SK-N-SH (cell line): ENCODE data around the gene PCNX2. TPM values are rescaled to one million over a fixed set of nuclear protein-coding genes. Genes with fewer than 3 reads are reported as not detected.

ENCODE experiments used
- CTCF ChIA-PET: fragments of 300-600, 350-600 bp; formaldehyde crosslinking; extraction: SDS; loops from one replicate; lab custom pipeline; 2021; lab: Yijun Ruan, JAX
- POLR2A ChIA-PET: fragments of 350-600 bp; sonication (Branson Sonifier 250); formaldehyde crosslinking; extraction: SDS; loops from one replicate; lab custom pipeline; 2020; ENCODE audit warnings: antibody characterized with exemption, inconsistent platforms; lab: Yijun Ruan, JAX
- DNase-seq: peaks from one replicate; pipeline ENCODE4 v3.0.0; 2012
- H2AFZ ChIP-seq: fragments of 200-600 bp; sonication (generic); 2 replicates; pipeline ENCODE4 v1.8.1; 2016; ENCODE audit warnings: antibody characterized with exemption, mild to moderate bottlenecking, low read depth
- H3F3A ChIP-seq: fragments of 200-600 bp; sonication (generic); replicated peaks from 2 replicates; pipeline ENCODE3; 2016; ENCODE audit warnings: antibody characterized with exemption, mild to moderate bottlenecking; ENCODE audit not compliant: insufficient read depth
- H3K27ac ChIP-seq, 2 experiments: fragments of 200-500 bp in 1 of 2; fragments of 200-600 bp in 1 of 2; sonication (Bioruptor generic) in 1 of 2; sonication (generic), shearing (Covaris generic) in 1 of 2; 2 replicates each; pipeline versions ENCODE4 v1.5.1 to v1.6.1; 2014 to 2016; ENCODE audit warnings: low read depth in 2 of 2, inconsistent platforms in 1 of 2, low read length in 1 of 2, mild to moderate bottlenecking in 1 of 2, mixed read lengths in 1 of 2
- H3K27me3 ChIP-seq: fragments of 200-600 bp; sonication (generic), shearing (Covaris generic); 2 replicates; pipeline ENCODE4 v1.6.1; 2016; ENCODE audit warnings: mixed run types; ENCODE audit not compliant: insufficient read depth
- H3K36me3 ChIP-seq, 2 experiments: fragments of 200-500 bp in 1 of 2; fragments of 200-600 bp in 1 of 2; sonication (Bioruptor generic) in 1 of 2; sonication (generic) in 1 of 2; replicated peaks in 1 of 2; 2 replicates each; pipeline versions ENCODE3 to v1.5.1; 2014 to 2016; ENCODE audit warnings: low read length in 1 of 2, mild to moderate bottlenecking in 1 of 2; ENCODE audit not compliant: insufficient read depth in 2 of 2, control insufficient read depth in 1 of 2
- H3K4me1 ChIP-seq, 2 experiments: fragments of 200-500 bp in 1 of 2; fragments of 200-600 bp in 1 of 2; sonication (Bioruptor generic) in 1 of 2; sonication (generic), shearing (Covaris generic) in 1 of 2; 2 replicates each; pipeline versions ENCODE4 v1.5.1 to v1.6.1; 2014 to 2016; ENCODE audit warnings: low read depth in 1 of 2, low read length in 1 of 2, mixed run types in 1 of 2; ENCODE audit not compliant: insufficient read depth in 2 of 2, control insufficient read depth in 1 of 2
- H3K4me2 ChIP-seq: fragments of 200-600 bp; sonication (generic), shearing (Covaris generic); 2 replicates; pipeline ENCODE4 v1.6.1; 2017; ENCODE audit warnings: mixed run types
- H3K4me3 ChIP-seq, 2 experiments: fragments of 200-500 bp in 1 of 2; fragments of 200-600 bp in 1 of 2; sonication (Bioruptor generic) in 1 of 2; sonication (generic), shearing (Covaris generic) in 1 of 2; 2 replicates each; pipeline versions ENCODE4 v1.5.1 to v1.8.1; 2014 to 2016; ENCODE audit warnings: low read depth in 2 of 2, inconsistent platforms in 1 of 2, low read length in 1 of 2, mild to moderate bottlenecking in 1 of 2, mixed read lengths in 1 of 2, moderate library complexity in 1 of 2
- H3K79me2 ChIP-seq: fragments of 200-600 bp; sonication (generic); 2 replicates; pipeline ENCODE4 v1.8.1; 2017; ENCODE audit warnings: mild to moderate bottlenecking; ENCODE audit not compliant: insufficient read depth
- H3K9ac ChIP-seq: fragments of 200-600 bp; sonication (generic); 2 replicates; pipeline ENCODE4 v1.6.1; 2017; ENCODE audit warnings: mixed run types
- H3K9me2 ChIP-seq: fragments of 200-600 bp; sonication (generic); 2 replicates; pipeline ENCODE4 v1.6.1; 2017; ENCODE audit warnings: mixed run types
- H3K9me3 ChIP-seq: fragments of 200-600 bp; sonication (generic); 2 replicates; pipeline ENCODE4 v1.6.1; 2017; ENCODE audit warnings: mixed run types, mild to moderate bottlenecking, moderate library complexity
- H4K20me1 ChIP-seq: fragments of 200-600 bp; sonication (generic); 2 replicates; pipeline ENCODE4 v1.6.1; 2017; ENCODE audit warnings: mild to moderate bottlenecking, mixed run types; ENCODE audit not compliant: insufficient read depth
- ELF1 ChIP-seq: IDR thresholded peaks from 2 replicates; pipeline ENCODE4 v1.4.0; 2012
- EP300 ChIP-seq, 2 experiments: IDR thresholded peaks; 2 replicates each; pipeline versions ENCODE4 v1.4.0 to v1.6.1; 2012; ENCODE audit warnings: borderline replicate concordance in 1 of 2, low read depth in 1 of 2, low read length in 1 of 2
- FOSL2 ChIP-seq: IDR thresholded peaks from 2 replicates; pipeline ENCODE4 v1.4.0; 2012; ENCODE audit warnings: low read depth, mild to moderate bottlenecking, moderate library complexity, borderline replicate concordance
- FOXJ3 ChIP-seq: sonication (generic); formaldehyde crosslinking; IDR thresholded peaks from 2 replicates; pipeline ENCODE4 v1.5.1; 2020; ENCODE audit warnings: mild to moderate bottlenecking, missing genetic modification reagents
- FOXM1 ChIP-seq: IDR thresholded peaks from 2 replicates; pipeline ENCODE4 v1.4.0; 2012; ENCODE audit warnings: low read depth, mild to moderate bottlenecking
- GABPA ChIP-seq: IDR thresholded peaks from 2 replicates; pipeline ENCODE4 v1.4.0; 2012; ENCODE audit warnings: low read depth, mild to moderate bottlenecking
- GATA2 ChIP-seq: sonication (generic); formaldehyde crosslinking; IDR thresholded peaks from 2 replicates; pipeline ENCODE4 v1.5.0; 2020; ENCODE audit warnings: mild to moderate bottlenecking, missing genetic modification reagents
- IRF3 ChIP-seq: fragments of 150-350 bp; IDR thresholded peaks from 2 replicates; pipeline ENCODE4 v1.6.1; 2016; ENCODE audit warnings: mild to moderate bottlenecking, low read depth, low read length
- MXI1 ChIP-seq: IDR thresholded peaks from 2 replicates; pipeline ENCODE4 v1.6.1; 2012; ENCODE audit warnings: mild to moderate bottlenecking, low read depth, low read length, improper control_type of control experiment
- NFIC ChIP-seq: IDR thresholded peaks from 2 replicates; pipeline ENCODE4 v1.4.0; 2012; ENCODE audit warnings: borderline replicate concordance
- POLR2AphosphoS5 ChIP-seq: IDR thresholded peaks from 2 replicates; pipeline ENCODE4 v1.6.1; 2012; ENCODE audit warnings: low read depth, low read length
- RCOR1 ChIP-seq: fragments of 150-350 bp; IDR thresholded peaks from 2 replicates; pipeline ENCODE4 v1.6.1; 2017; ENCODE audit warnings: antibody characterized with exemption, low read length
- REST ChIP-seq: IDR thresholded peaks from 2 replicates; pipeline ENCODE4 v1.6.1; 2012; ENCODE audit warnings: mild to moderate bottlenecking, low read depth, low read length, moderate library complexity
- SMC3 ChIP-seq: IDR thresholded peaks from 2 replicates; pipeline ENCODE4 v1.6.1; 2012; ENCODE audit warnings: low read depth, low read length, improper control_type of control experiment
- TCF12 ChIP-seq: IDR thresholded peaks from 2 replicates; pipeline ENCODE4 v1.4.0; 2012
- TEAD4 ChIP-seq: IDR thresholded peaks from 2 replicates; pipeline ENCODE4 v1.4.0; 2012; ENCODE audit warnings: mild to moderate bottlenecking, borderline replicate concordance; ENCODE audit not compliant: insufficient read depth
- USF2 ChIP-seq: fragments of 150-350 bp; IDR thresholded peaks from 2 replicates; pipeline ENCODE4 v1.6.1; 2017; ENCODE audit warnings: antibody characterized with exemption, low read length, low read depth, borderline replicate concordance
- WGBS: methylation state at CpG from one replicate; pipeline ENCODE4 v1.1.6; 2017; ENCODE audit warnings: low lambda C conversion rate; 5-methylcytosine and 5-hydroxymethylcytosine counted together
- polyA plus RNA-seq, 3 experiments: library from polyadenylated mRNA; depleted of rRNA; stranded (reverse); fragments of >200 nt; gene quantifications; 2 replicates each; pipeline ENCODE4 v1.2.3, GENCODE V29; 2012
- TF ChIP-seq, protein P1 (sequence below): IDR thresholded peaks from 2 replicates; pipeline ENCODE4 v1.4.0; 2012; ENCODE audit warnings: low read depth, borderline replicate concordance
- TF ChIP-seq, protein P2 (sequence below): IDR thresholded peaks from 2 replicates; pipeline ENCODE4; 2012

PCNX2 gene
- polyA plus RNA-seq, 1 of the 3 experiments (the other 2 are of a cell fraction): 10.6 TPM

- Histone ChIP-seq H3K4me2 (no peak overlapping the region), H3F3A (no peaks in the 10 kb centered on the region), H3K36me3 (peaks cover 3 to 13% of the 10 kb centered on the region in 2 experiments), H3K4me3 (no peak overlapping the region), H3K27ac (no peak overlapping the region), H3K9me2 (no peaks in the 10 kb centered on the region), H3K9me3 (no peaks in the 10 kb centered on the region), H3K4me1 (peaks cover 0 to 3% of the 10 kb centered on the region in 2 experiments; a peak in 1 of 4 replicates), H4K20me1 (no peaks in the 10 kb centered on the region), H3K27me3 (no peaks in the 10 kb centered on the region), H3K9ac (no peak overlapping the region), H3K79me2 (no peaks in the 10 kb centered on the region), H2AFZ (no peak overlapping the region)
- CTCF ChIA-PET: interaction anchor here (0.6 to 1.6 kb wide), 5 partner anchors 9 to 888 kb away, joined by 3 to 6 read pairs (median 3); no protein-coding TSS in a partner anchor
- DNase-seq: no peak
- 53% methylated on average over 2 of the region's 2 CpGs for WGBS
- TF ChIP-seq FOSL2 (no peak), POLR2AphosphoS5 (peak; percentile 22; the same call in 1 of the 2 replicates), RCOR1 (peak; percentile 49; the same call in 1 of the 2 replicates), GATA2 (CRISPR knock-in tag) (peak; percentile 54), TEAD4 (no peak), IRF3 (no peak), ELF1 (no peak), EP300 (IDR thresholded peaks at IDR 0.05; ENCODE audit: borderline replicate concordance in 1 of 2, low read depth in 1 of 2, low read length in 1 of 2) (peak in 1 of 2 experiments; percentile 70; a peak in 1 of 4 replicates), SMC3 (no peak), FOXM1 (no peak), REST (no peak), FOXJ3 (CRISPR knock-in tag) (no peak), NFIC (peak; percentile 21; the same call in 1 of the 2 replicates), TCF12 (peak; percentile 91), GABPA (no peak), MXI1 (no peak), USF2 (no peak)
- TF ChIP-seq, protein P1, sequence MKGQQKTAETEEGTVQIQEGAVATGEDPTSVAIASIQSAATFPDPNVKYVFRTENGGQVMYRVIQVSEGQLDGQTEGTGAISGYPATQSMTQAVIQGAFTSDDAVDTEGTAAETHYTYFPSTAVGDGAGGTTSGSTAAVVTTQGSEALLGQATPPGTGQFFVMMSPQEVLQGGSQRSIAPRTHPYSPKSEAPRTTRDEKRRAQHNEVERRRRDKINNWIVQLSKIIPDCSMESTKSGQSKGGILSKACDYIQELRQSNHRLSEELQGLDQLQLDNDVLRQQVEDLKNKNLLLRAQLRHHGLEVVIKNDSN: no peak
- TF ChIP-seq, protein P2, sequence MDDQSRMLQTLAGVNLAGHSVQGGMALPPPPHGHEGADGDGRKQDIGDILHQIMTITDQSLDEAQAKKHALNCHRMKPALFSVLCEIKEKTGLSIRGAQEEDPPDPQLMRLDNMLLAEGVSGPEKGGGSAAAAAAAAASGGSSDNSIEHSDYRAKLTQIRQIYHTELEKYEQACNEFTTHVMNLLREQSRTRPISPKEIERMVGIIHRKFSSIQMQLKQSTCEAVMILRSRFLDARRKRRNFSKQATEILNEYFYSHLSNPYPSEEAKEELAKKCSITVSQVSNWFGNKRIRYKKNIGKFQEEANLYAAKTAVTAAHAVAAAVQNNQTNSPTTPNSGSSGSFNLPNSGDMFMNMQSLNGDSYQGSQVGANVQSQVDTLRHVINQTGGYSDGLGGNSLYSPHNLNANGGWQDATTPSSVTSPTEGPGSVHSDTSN: peak; percentile 53
- POLR2A ChIA-PET: no interaction called here
These were observed 279.6 kb downstream of the PCNX2 start for GRCh38 chr1:233015965-233016364.
